ENCODE measurements around the gene IRAK3.
"Not testable (repeated sequence)": the region's sequence is repeated elsewhere in the genome, so short reads cannot be mapped to it uniquely, and the experiment has no call there.

IRAK3 gene

GRCh38 chr12:66210840-66211239, 21.8 kb downstream of the IRAK3 start:
- DNase-seq (ENCODE audit: low read depth in 2 of 2), result no peak

DNA sequence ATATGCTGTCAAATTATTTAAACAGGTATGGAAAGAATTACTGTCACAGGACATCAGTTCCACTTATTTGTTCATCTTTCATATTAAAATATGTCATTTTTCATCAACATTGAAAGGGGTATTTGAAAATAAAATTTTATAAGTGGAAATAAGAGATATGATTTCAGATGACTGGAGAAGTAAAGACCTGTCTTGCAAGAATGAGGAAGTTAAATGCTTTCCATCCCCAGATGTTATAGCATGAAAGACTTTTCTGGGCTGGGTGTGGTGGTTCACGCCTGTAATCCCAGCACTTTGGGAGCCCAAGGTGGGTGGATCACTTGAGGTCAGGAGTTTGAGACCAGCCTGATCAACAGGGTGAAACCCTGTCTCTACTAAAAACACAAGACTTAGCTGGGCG, 22.6 kb downstream of the IRAK3 start:
- not testable (repeated sequence) for DNase-seq (ENCODE audit: low read depth in 2 of 2)

GRCh38 chr12:66213011-66213410, 24.0 kb downstream of the IRAK3 start:
- not testable (repeated sequence) for DNase-seq (ENCODE audit: low read depth in 2 of 2)

- DNase-seq (ENCODE audit: low read depth in 2 of 2), result no peak
Measured at GRCh38 chr12:66217342-66217917, 28.4 kb downstream of the IRAK3 start.

DNA sequence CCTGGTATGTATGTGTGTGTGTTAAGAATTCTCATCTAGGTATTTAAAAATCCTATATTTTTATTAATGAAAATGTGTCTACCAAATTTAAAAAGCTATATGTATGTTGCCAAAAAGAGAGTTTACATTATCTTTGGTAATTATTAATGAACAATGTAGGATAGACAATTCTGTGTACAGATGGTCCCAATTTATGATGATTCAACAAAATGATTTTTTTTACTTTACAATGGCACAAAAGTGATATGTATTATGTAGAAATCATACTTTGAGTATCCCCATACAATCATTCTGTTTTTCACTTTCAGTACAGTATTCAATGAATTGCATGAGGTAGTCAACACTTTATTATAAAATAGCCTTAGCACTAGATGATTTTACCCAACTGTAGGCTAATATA, 39.4 kb downstream of the IRAK3 start:
- no peak for DNase-seq (ENCODE audit: low read depth in 2 of 2)

- DNase-seq (ENCODE audit: low read depth in 2 of 2), result no peak
Measured at GRCh38 chr12:66232263-66232662, 43.2 kb downstream of the IRAK3 start.

- DNase-seq (ENCODE audit: low read depth in 2 of 2), result peak in 1 of 2 donors; percentile 8
Measured at GRCh38 chr12:66234037-66234693, 45.2 kb downstream of the IRAK3 start.

GRCh38 chr12:66234773-66235625, 46.0 kb downstream of the IRAK3 start:
- peak in 1 of 2 donors; percentile 9 for DNase-seq (ENCODE audit: low read depth in 2 of 2)

DNA sequence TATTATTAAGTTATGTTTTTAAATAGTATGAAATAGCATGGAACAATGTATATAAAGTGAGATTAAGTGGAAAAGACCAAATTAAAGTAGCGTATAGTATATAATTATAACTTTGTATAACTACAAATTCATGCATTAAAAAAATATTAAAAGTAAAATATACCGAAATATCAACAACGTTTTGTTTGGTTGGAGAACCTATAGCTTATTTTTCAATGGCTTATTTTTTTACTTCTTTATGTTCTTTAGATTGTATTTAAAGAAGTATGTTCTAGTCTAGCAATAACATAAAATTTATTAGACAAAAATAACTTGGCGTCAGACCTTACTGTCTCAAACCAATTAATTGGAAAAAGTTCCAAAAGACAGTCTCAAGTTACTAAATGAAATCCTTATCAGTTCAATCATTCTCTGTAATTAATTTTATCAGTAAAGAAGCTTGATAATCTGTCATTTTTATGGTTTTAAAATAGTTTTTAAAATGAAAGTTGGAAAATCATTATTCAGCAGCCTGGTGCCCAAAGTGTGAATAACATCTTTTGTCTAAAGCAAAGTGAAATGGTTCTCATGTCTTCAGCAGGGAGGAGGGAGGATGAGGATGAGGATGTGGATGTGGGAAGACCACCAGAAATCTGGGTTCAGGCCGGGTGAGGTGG, 46.7 kb downstream of the IRAK3 start:
- no peak for DNase-seq (ENCODE audit: low read depth in 2 of 2)

- DNase-seq (ENCODE audit: low read depth in 2 of 2), result not testable (repeated sequence)
Measured at GRCh38 chr12:66236282-66236675, 47.3 kb downstream of the IRAK3 start.

GRCh38 chr12:66236969-66237368, 48.0 kb downstream of the IRAK3 start:
- no peak for DNase-seq (ENCODE audit: low read depth in 2 of 2)

- DNase-seq (ENCODE audit: low read depth in 2 of 2), result no peak
Measured at GRCh38 chr12:66237505-66238175, 48.6 kb downstream of the IRAK3 start.

- DNase-seq (ENCODE audit: low read depth in 2 of 2), result no peak
Measured at GRCh38 chr12:66239295-66239694, 50.3 kb downstream of the IRAK3 start.

DNA sequence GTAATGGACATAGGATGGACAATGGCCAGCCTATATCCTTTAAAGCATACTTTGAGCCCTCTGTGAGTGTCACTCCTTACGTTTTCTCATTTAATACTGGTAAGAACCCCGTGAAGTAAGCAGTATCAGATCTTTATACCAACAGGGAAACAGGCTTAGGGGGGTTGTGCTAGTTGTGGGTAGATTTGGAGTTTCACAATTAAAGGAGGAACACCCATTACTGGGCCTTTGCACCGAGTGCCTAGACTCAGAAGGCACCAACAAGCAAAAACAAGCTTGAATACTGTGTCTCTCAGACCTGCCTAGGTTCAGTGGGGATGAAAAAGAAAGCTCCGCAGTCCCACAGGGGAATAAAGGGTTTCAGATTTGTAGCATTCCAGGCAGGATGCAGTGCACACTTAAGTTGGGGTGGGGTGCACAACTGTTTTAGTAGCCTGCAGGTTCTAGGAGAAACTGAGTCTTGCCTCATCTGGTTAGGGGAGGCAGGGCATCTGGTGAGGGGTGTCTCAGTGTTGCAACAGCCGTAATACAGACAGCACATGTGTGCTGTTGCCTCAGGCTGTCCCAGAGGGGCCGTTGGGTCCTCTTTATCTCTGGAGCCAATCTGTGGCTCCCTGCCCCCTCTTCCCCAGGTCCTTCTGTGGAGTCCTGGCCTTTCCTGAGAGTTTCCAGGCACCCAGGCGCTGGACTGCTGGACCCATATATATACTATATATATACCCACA, 51.2 kb downstream of the IRAK3 start:
- DNase-seq (ENCODE audit: low read depth in 2 of 2), result no peak

DNA sequence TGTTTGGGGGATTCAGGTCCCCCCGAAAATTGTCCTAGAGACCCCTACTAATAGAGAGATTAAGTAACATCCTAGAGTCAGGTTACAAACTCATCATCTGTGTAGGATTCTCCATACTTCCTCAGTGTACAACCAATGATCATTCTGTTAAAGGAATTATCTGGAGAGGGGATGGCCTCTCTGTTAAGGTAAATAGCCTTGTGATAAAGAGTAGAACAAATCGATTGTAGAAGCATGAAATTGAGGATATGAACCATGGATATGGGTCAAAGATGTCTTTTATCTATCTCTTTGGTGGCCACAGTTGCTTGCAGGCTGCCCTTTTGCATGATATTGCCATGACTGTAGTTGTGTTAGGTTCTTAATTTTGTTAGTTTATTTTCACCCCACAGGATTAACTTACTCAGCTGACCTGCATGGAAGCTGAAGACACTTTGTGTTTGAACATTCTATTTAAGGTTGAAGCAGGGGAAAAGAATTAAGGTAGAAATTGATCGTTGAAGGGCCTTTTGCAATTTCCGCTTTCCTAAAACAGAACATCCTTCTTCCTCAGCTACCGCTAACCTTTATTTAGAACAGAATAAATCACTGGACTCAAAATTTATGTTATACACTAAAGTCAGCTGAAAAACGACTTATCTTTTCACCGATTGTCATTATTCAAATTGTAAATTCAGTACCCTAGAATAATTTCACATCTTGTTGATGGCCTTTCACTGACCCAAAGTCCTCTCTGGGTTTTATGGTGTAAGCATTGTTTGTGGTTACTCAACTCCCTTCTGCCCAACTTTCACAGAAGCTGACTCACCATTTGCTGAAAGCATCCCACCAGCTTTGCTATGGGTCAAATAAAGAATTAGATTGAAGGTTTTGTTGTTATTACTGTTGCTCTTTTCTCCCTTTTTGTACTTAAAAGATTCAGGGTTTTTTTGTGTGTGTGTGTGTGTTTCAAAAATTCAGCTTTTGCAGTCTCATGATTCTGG, 52.3 kb downstream of the IRAK3 start:
- no peak for DNase-seq (ENCODE audit: low read depth in 2 of 2)

- no peak for DNase-seq (ENCODE audit: low read depth in 2 of 2)
Measured at GRCh38 chr12:66242311-66242710, 53.3 kb downstream of the IRAK3 start.

DNA sequence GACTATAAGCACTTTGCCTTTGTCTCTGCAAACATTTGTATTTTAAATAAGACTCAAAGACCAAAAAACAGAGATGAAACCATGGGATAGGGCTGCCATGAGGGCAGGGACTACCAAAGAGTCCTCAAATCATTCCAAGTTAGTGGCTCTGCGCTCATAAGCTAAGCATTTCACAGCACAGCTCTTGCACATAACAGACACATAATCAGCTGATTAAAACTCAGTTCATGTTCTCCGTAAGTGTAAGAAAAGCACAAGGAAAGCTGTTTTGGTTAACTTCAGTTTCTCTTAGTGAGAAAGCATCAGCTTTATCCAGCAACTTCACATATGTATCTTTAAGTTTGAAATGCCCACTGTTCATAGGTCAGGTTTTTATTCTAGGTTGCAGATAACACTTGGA, 54.9 kb downstream of the IRAK3 start:
- no peak for DNase-seq (ENCODE audit: low read depth in 2 of 2)

- no peak for DNase-seq (ENCODE audit: low read depth in 2 of 2)
Measured at GRCh38 chr12:66244446-66244845, 55.4 kb downstream of the IRAK3 start.

GRCh38 chr12:66247741-66248140, 58.7 kb downstream of the IRAK3 start:
- DNase-seq (ENCODE audit: low read depth in 2 of 2), result no peak

GRCh38 chr12:66251049-66251448, 62.0 kb downstream of the IRAK3 start:
- DNase-seq (ENCODE audit: low read depth in 2 of 2), result no peak
